GM19455 (cell line): ENCODE measurements around the gene OR5AC2.

Experiments used
- ATAC-seq: cut with Tn5 transposase; IDR thresholded peaks from one replicate; pipeline ENCODE4 v1.9.1; 2021; ENCODE audit not compliant: unreplicated experiment

OR5AC2 gene

GRCh38 chr3:98086873-98087272 is at the start of gene OR5AC2:
Gene OR5AC2 (plus strand): TSS chr3:98087173. CDS start chr3:98087173, 0 bp downstream.
- ATAC-seq = no peak

- ATAC-seq = no peak
These were observed 48.7 kb upstream of the OR5AC2 start for GRCh38 chr3:98038286-98038685.

GRCh38 chr3:98038876-98039275 is 48.1 kb upstream of the OR5AC2 start:
- ATAC-seq = no peak

GRCh38 chr3:98039322-98040024 is 47.5 kb upstream of the OR5AC2 start:
- peak; percentile 97 for ATAC-seq

- no peak for ATAC-seq
These were observed 45.6 kb upstream of the OR5AC2 start for GRCh38 chr3:98041350-98041749.

GRCh38 chr3:98048586-98048985 is 38.4 kb upstream of the OR5AC2 start:
- ATAC-seq = no peak

GRCh38 chr3:98049271-98049670 is 37.7 kb upstream of the OR5AC2 start:
- ATAC-seq = no peak

GRCh38 chr3:98056035-98056434 is 30.9 kb upstream of the OR5AC2 start:
- no peak for ATAC-seq

GRCh38 chr3:98057631-98058030 is 29.3 kb upstream of the OR5AC2 start:
- ATAC-seq = no peak

GRCh38 chr3:98058244-98058960 is 28.6 kb upstream of the OR5AC2 start:
- no peak for ATAC-seq

- no peak for ATAC-seq
These were observed 18.1 kb upstream of the OR5AC2 start for GRCh38 chr3:98068824-98069223.

- ATAC-seq = no peak
These were observed 16.1 kb upstream of the OR5AC2 start for GRCh38 chr3:98070840-98071239.

GRCh38 chr3:98073486-98073885 is 13.5 kb upstream of the OR5AC2 start:
- no peak for ATAC-seq

- no peak for ATAC-seq
These were observed 8.9 kb downstream of the OR5AC2 start for GRCh38 chr3:98095882-98096281.

GRCh38 chr3:98099848-98100247 is 12.9 kb downstream of the OR5AC2 start:
- no peak for ATAC-seq

- ATAC-seq = no peak
These were observed 21.2 kb downstream of the OR5AC2 start for GRCh38 chr3:98108162-98108561.

- no peak for ATAC-seq
These were observed 23.0 kb downstream of the OR5AC2 start for GRCh38 chr3:98109807-98110549.

GRCh38 chr3:98110550-98110908 is 23.6 kb downstream of the OR5AC2 start:
- no peak for ATAC-seq

- no peak for ATAC-seq
These were observed 27.3 kb downstream of the OR5AC2 start for GRCh38 chr3:98114264-98114663.

- ATAC-seq = no peak
These were observed 28.7 kb downstream of the OR5AC2 start for GRCh38 chr3:98115717-98116116.

GRCh38 chr3:98130421-98130820 is 43.4 kb downstream of the OR5AC2 start, which contains the start of gene OR5H1:
Gene OR5H1 (plus strand): TSS chr3:98130721. CDS start chr3:98132698, 1,977 bp downstream.
- ATAC-seq = no peak

GRCh38 chr3:98136631-98137030 is 49.7 kb downstream of the OR5AC2 start:
- no peak for ATAC-seq
